Measurements from ENCODE around the gene NCAPD3.

The NCAPD3 gene, protein sequence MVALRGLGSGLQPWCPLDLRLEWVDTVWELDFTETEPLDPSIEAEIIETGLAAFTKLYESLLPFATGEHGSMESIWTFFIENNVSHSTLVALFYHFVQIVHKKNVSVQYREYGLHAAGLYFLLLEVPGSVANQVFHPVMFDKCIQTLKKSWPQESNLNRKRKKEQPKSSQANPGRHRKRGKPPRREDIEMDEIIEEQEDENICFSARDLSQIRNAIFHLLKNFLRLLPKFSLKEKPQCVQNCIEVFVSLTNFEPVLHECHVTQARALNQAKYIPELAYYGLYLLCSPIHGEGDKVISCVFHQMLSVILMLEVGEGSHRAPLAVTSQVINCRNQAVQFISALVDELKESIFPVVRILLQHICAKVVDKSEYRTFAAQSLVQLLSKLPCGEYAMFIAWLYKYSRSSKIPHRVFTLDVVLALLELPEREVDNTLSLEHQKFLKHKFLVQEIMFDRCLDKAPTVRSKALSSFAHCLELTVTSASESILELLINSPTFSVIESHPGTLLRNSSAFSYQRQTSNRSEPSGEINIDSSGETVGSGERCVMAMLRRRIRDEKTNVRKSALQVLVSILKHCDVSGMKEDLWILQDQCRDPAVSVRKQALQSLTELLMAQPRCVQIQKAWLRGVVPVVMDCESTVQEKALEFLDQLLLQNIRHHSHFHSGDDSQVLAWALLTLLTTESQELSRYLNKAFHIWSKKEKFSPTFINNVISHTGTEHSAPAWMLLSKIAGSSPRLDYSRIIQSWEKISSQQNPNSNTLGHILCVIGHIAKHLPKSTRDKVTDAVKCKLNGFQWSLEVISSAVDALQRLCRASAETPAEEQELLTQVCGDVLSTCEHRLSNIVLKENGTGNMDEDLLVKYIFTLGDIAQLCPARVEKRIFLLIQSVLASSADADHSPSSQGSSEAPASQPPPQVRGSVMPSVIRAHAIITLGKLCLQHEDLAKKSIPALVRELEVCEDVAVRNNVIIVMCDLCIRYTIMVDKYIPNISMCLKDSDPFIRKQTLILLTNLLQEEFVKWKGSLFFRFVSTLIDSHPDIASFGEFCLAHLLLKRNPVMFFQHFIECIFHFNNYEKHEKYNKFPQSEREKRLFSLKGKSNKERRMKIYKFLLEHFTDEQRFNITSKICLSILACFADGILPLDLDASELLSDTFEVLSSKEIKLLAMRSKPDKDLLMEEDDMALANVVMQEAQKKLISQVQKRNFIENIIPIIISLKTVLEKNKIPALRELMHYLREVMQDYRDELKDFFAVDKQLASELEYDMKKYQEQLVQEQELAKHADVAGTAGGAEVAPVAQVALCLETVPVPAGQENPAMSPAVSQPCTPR (N-terminal part only)

GRCh38 chr11:134223836-134224709 lies at the start of gene NCAPD3, which contains the start of gene VPS26B:
TSS of gene NCAPD3 (minus strand) at chr11:134223967. CDS start at chr11:134223926, 41 bp downstream.
TSS of gene VPS26B (plus strand) at chr11:134224671. CDS start at chr11:134225123, 452 bp downstream.
- H2AFZ ChIP-seq (ENCODE audit: low read depth, low read length), result peak within 1 kb of the TSS; percentile 85
- H3K4me3 ChIP-seq (ENCODE audit: low read length), result peak within 1 kb of the TSS; percentile 86
- H3K9me3 ChIP-seq (ENCODE audit: low read length), result no peaks in the 10 kb centered on the region
- H3K36me3 ChIP-seq (ENCODE audit: insufficient read depth, low read length), result peaks cover 16% of the 10 kb centered on the region
- peaks cover 19% of the 10 kb centered on the region for H3K4me1 ChIP-seq (ENCODE audit: insufficient read depth, low read length)
- no peaks in the 10 kb centered on the region for H3K27me3 ChIP-seq (ENCODE audit: insufficient read depth, low read length)

- peaks cover 46% of the 10 kb centered on the region for H3K27me3 ChIP-seq (ENCODE audit: insufficient read depth, low read length)
- no peaks in the 10 kb centered on the region for H3K36me3 ChIP-seq (ENCODE audit: insufficient read depth, low read length)
- H3K4me3 ChIP-seq (ENCODE audit: low read length), result no peak overlapping the region
These were observed 49.5 kb upstream of the NCAPD3 start for GRCh38 chr11:134273317-134273712.

DNA sequence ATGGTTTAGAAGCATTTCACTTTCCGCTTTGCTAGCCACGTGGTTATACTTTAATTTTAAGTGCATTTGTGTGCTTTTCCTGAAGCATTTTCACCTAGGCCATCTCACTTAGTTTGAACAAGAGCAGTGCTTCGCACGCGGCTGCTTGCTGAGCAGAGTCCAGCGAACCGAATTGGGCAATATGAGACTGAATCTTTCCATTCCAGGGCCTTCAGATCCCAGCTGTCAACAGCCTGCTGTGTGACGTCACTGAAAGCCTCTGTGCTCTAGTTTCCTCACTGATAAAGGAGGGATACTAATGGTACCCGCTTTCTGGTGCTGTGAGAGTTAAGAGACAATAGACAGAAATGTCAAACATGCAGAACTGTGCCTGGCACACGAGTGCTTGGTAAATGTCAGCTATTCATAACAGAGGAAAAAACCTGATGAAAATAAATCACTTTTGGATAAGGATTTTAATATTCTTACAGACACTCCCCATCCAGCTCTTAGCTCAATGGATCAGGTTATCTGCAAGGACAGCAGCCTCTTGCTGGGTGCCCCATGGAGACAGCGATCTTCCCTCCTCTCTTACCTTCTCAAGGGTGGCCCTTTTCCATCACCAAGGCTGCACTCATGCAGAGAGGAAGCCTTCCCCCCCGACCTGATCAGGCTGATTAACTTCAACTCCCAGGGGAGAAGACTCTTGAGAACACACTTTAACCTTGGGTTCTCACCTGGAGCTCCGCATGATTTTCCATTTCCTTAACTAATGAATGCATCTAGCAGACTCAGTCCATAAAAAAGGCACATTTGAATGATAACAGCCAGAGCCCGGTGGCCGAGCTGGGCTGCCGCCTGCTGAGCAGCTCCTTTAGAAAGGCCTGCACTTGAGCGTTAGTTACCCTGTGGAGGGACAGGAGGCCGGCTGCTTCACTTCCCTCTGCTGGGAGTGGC lies 48.9 kb upstream of the NCAPD3 start:
- peaks cover 39% of the 10 kb centered on the region for H3K27me3 ChIP-seq (ENCODE audit: insufficient read depth, low read length)
- H3K4me1 ChIP-seq (ENCODE audit: insufficient read depth, low read length), result peaks cover 42% of the 10 kb centered on the region
- H3K4me3 ChIP-seq (ENCODE audit: low read length), result no peak overlapping the region
- no peak overlapping the region for H2AFZ ChIP-seq (ENCODE audit: low read depth, low read length)
- H3K9me3 ChIP-seq (ENCODE audit: low read length), result no peaks in the 10 kb centered on the region
- H3K36me3 ChIP-seq (ENCODE audit: insufficient read depth, low read length), result no peaks in the 10 kb centered on the region

More at GRCh38 chr11:134273317-134273712, 49.5 kb upstream of the NCAPD3 start:
- peaks cover 2% of the 10 kb centered on the region for H3K9me3 ChIP-seq (ENCODE audit: low read length)
- H3K4me1 ChIP-seq (ENCODE audit: insufficient read depth, low read length), result peaks cover 36% of the 10 kb centered on the region
- no peak overlapping the region for H2AFZ ChIP-seq (ENCODE audit: low read depth, low read length)

- Histone ChIP-seq H3K4me3 (ENCODE audit: low read length) (no peak overlapping the region), H2AFZ (ENCODE audit: low read depth, low read length) (no peak overlapping the region), H3K27me3 (ENCODE audit: insufficient read depth, low read length) (peaks cover 33% of the 10 kb centered on the region), H3K9me3 (ENCODE audit: low read length) (no peaks in the 10 kb centered on the region), H3K4me1 (ENCODE audit: insufficient read depth, low read length) (peaks cover 48% of the 10 kb centered on the region), H3K36me3 (ENCODE audit: insufficient read depth, low read length) (no peaks in the 10 kb centered on the region)
These were observed 48.2 kb upstream of the NCAPD3 start for GRCh38 chr11:134271978-134272377.

- Histone ChIP-seq H3K36me3 (ENCODE audit: insufficient read depth, low read length) (peaks cover under 1% of the 10 kb centered on the region), H3K4me3 (ENCODE audit: low read length) (no peak overlapping the region), H2AFZ (ENCODE audit: low read depth, low read length) (no peak overlapping the region), H3K27me3 (ENCODE audit: insufficient read depth, low read length) (peaks cover 16% of the 10 kb centered on the region), H3K9me3 (ENCODE audit: low read length) (no peaks in the 10 kb centered on the region), H3K4me1 (ENCODE audit: insufficient read depth, low read length) (peaks cover 39% of the 10 kb centered on the region)
These were observed 46.5 kb upstream of the NCAPD3 start for GRCh38 chr11:134270250-134270714.

- H3K36me3 ChIP-seq (ENCODE audit: insufficient read depth, low read length), result peaks cover 10% of the 10 kb centered on the region
- H2AFZ ChIP-seq (ENCODE audit: low read depth, low read length), result no peak overlapping the region
- no peaks in the 10 kb centered on the region for H3K9me3 ChIP-seq (ENCODE audit: low read length)
- peaks cover 29% of the 10 kb centered on the region for H3K4me1 ChIP-seq (ENCODE audit: insufficient read depth, low read length)
- no peak overlapping the region for H3K4me3 ChIP-seq (ENCODE audit: low read length)
- H3K27me3 ChIP-seq (ENCODE audit: insufficient read depth, low read length), result no peaks in the 10 kb centered on the region
These were observed 44.2 kb upstream of the NCAPD3 start for GRCh38 chr11:134267966-134268365.

GRCh38 chr11:134267461-134267860 lies 43.7 kb upstream of the NCAPD3 start:
- peaks cover 24% of the 10 kb centered on the region for H3K4me1 ChIP-seq (ENCODE audit: insufficient read depth, low read length)
- H3K4me3 ChIP-seq (ENCODE audit: low read length), result no peak overlapping the region
- no peaks in the 10 kb centered on the region for H3K27me3 ChIP-seq (ENCODE audit: insufficient read depth, low read length)
- H2AFZ ChIP-seq (ENCODE audit: low read depth, low read length), result no peak overlapping the region
- peaks cover 15% of the 10 kb centered on the region for H3K36me3 ChIP-seq (ENCODE audit: insufficient read depth, low read length)
- H3K9me3 ChIP-seq (ENCODE audit: low read length), result no peaks in the 10 kb centered on the region

GRCh38 chr11:134266841-134267251 lies 43.1 kb upstream of the NCAPD3 start:
- peaks cover 21% of the 10 kb centered on the region for H3K4me1 ChIP-seq (ENCODE audit: insufficient read depth, low read length)
- H2AFZ ChIP-seq (ENCODE audit: low read depth, low read length), result no peak overlapping the region
- H3K27me3 ChIP-seq (ENCODE audit: insufficient read depth, low read length), result no peaks in the 10 kb centered on the region
- no peak overlapping the region for H3K4me3 ChIP-seq (ENCODE audit: low read length)
- peaks cover 19% of the 10 kb centered on the region for H3K36me3 ChIP-seq (ENCODE audit: insufficient read depth, low read length)
- H3K9me3 ChIP-seq (ENCODE audit: low read length), result no peaks in the 10 kb centered on the region

GRCh38 chr11:134266440-134266839 lies 42.7 kb upstream of the NCAPD3 start:
- no peak overlapping the region for H2AFZ ChIP-seq (ENCODE audit: low read depth, low read length)

GRCh38 chr11:134264966-134265764 lies 41.4 kb upstream of the NCAPD3 start:
- Histone ChIP-seq H3K9me3 (ENCODE audit: low read length) (no peaks in the 10 kb centered on the region), H3K4me1 (ENCODE audit: insufficient read depth, low read length) (peaks cover 21% of the 10 kb centered on the region), H2AFZ (ENCODE audit: low read depth, low read length) (no peak overlapping the region), H3K27me3 (ENCODE audit: insufficient read depth, low read length) (no peaks in the 10 kb centered on the region), H3K4me3 (ENCODE audit: low read length) (no peak overlapping the region), H3K36me3 (ENCODE audit: insufficient read depth, low read length) (peaks cover 35% of the 10 kb centered on the region)

More at GRCh38 chr11:134266440-134266839, 42.7 kb upstream of the NCAPD3 start:
- Histone ChIP-seq H3K4me3 (ENCODE audit: low read length) (no peak overlapping the region), H3K27me3 (ENCODE audit: insufficient read depth, low read length) (no peaks in the 10 kb centered on the region), H3K36me3 (ENCODE audit: insufficient read depth, low read length) (peaks cover 23% of the 10 kb centered on the region), H3K4me1 (ENCODE audit: insufficient read depth, low read length) (peaks cover 21% of the 10 kb centered on the region), H3K9me3 (ENCODE audit: low read length) (no peaks in the 10 kb centered on the region)

Data from neuron (in vitro differentiated cells).